ENCODE results near the gene CCDC107. TPM values are rescaled to one million over a fixed set of nuclear protein-coding genes. Genes with fewer than 3 reads are reported as not detected.

The CCDC107 gene
- total RNA-seq, 1 donor from 2014 or later = 9.8 TPM

- DNase-seq = no peak
These were observed 24.6 kb downstream of the CCDC107 start for GRCh38 chr9:35682520-35683315.

- no peak for DNase-seq
These were observed 25.2 kb downstream of the CCDC107 start for GRCh38 chr9:35683323-35683722.

GRCh38 chr9:35684921-35685320 lies 26.8 kb downstream of the CCDC107 start:
- DNase-seq = no peak

GRCh38 chr9:35685506-35685905 lies 27.4 kb downstream of the CCDC107 start:
- no peak for DNase-seq

- DNase-seq = no peak
These were observed 28.4 kb downstream of the CCDC107 start for GRCh38 chr9:35686222-35687203.

GRCh38 chr9:35687306-35687705 lies 29.2 kb downstream of the CCDC107 start:
- DNase-seq = no peak

- DNase-seq = no peak
These were observed 30.0 kb downstream of the CCDC107 start for GRCh38 chr9:35687972-35688557.

- DNase-seq = no peak
These were observed 30.8 kb downstream of the CCDC107 start for GRCh38 chr9:35688558-35689541.

GRCh38 chr9:35689542-35690293 lies 31.6 kb downstream of the CCDC107 start, which contains the start of gene TPM2:
TPM2 (minus strand) TSS chr9:35689925; CDS start chr9:35689817, 108 bp downstream.
- no peak for DNase-seq

- peak; percentile 64 for DNase-seq
These were observed 32.2 kb downstream of the CCDC107 start for GRCh38 chr9:35690294-35690613.

GRCh38 chr9:35690614-35691333 lies 32.7 kb downstream of the CCDC107 start:
- DNase-seq = no peak

GRCh38 chr9:35691334-35691650 lies 33.2 kb downstream of the CCDC107 start:
- no peak for DNase-seq

GRCh38 chr9:35691757-35692301 lies 33.7 kb downstream of the CCDC107 start:
- no peak for DNase-seq

GRCh38 chr9:35695943-35696401 lies 37.9 kb downstream of the CCDC107 start:
- no peak for DNase-seq

GRCh38 chr9:35696520-35697215 lies 38.6 kb downstream of the CCDC107 start:
- DNase-seq = peak; percentile 5

GRCh38 chr9:35697486-35697885 lies 39.4 kb downstream of the CCDC107 start:
- DNase-seq = no peak

- no peak for DNase-seq
These were observed 40.1 kb downstream of the CCDC107 start for GRCh38 chr9:35698231-35698630.

GRCh38 chr9:35700031-35700430 lies 41.9 kb downstream of the CCDC107 start:
- no peak for DNase-seq

GRCh38 chr9:35700942-35701341 lies 42.9 kb downstream of the CCDC107 start:
- no peak for DNase-seq

All from skin of body (tissue), 2 donors.